ENCODE measurements around the gene KRTAP10-10. TPM values are rescaled to one million over a fixed set of nuclear protein-coding genes. Genes with fewer than 3 reads are reported as not detected.

Gene KRTAP10-10
- total RNA-seq, 2 experiments from 2014 or later, result not detected

Other genes with a start within 250 kb of the KRTAP10-10 start
- gene LRRC3, start 181.8 kb upstream of the KRTAP10-10 start, total RNA-seq, result 1 to 10 TPM; 3.7 to 3.8 TPM
- not detected for gene KRTAP10-1, start 97.2 kb upstream of the KRTAP10-10 start, total RNA-seq
- gene KRTAP10-2, start 85.9 kb upstream of the KRTAP10-10 start, total RNA-seq, result not detected
- not detected for gene KRTAP10-3, start 78.6 kb upstream of the KRTAP10-10 start, total RNA-seq
- gene KRTAP10-4, start 63.6 kb upstream of the KRTAP10-10 start, total RNA-seq, result not detected
- not detected for gene KRTAP10-5, start 56.8 kb upstream of the KRTAP10-10 start, total RNA-seq
- gene KRTAP10-6, start 44.9 kb upstream of the KRTAP10-10 start, total RNA-seq, result not detected
- gene KRTAP10-7, start 36.8 kb upstream of the KRTAP10-10 start, total RNA-seq, result not detected
- gene KRTAP10-8, start 25.3 kb upstream of the KRTAP10-10 start, total RNA-seq, result not detected
- gene KRTAP10-9, start 10.3 kb upstream of the KRTAP10-10 start, total RNA-seq, result not detected
- gene KRTAP10-11, start 9.1 kb downstream of the KRTAP10-10 start, total RNA-seq, result not detected
- not detected for gene KRTAP12-4, start 17.3 kb downstream of the KRTAP10-10 start, total RNA-seq
- gene KRTAP12-3, start 20.6 kb downstream of the KRTAP10-10 start, total RNA-seq, result not detected
- gene KRTAP12-2, start 29.6 kb downstream of the KRTAP10-10 start, total RNA-seq, result not detected
- not detected for gene KRTAP12-1, start 44.8 kb downstream of the KRTAP10-10 start, total RNA-seq
- not detected for gene KRTAP10-12, start 59.8 kb downstream of the KRTAP10-10 start, total RNA-seq
- not detected for gene TSPEAR, start 74.2 kb downstream of the KRTAP10-10 start, total RNA-seq
- gene UBE2G2, start 164.5 kb downstream of the KRTAP10-10 start, total RNA-seq, result 10 to 100 TPM; 70.7 to 74.0 TPM
- 10 to 100 TPM; 86.5 to 89.0 TPM for gene SUMO3, start 180.7 kb downstream of the KRTAP10-10 start, total RNA-seq
- 10 to 100 TPM; 80.3 to 82.6 TPM for gene PTTG1IP, start 236.3 kb downstream of the KRTAP10-10 start, total RNA-seq

Measured in activated CD4-positive, alpha-beta memory T cell treated with anti-CD3 and anti-CD28 coated beads, Interleukin-2, amount 10 ng/mL, durations not matched to agents 7 days and 5 days (primary cell).